ENCODE results near the gene CFAP141.

GRCh38 chr1:154186852-154187501, 19.2 kb downstream of the CFAP141 start:
- TF ChIP-seq CTCF (IDR thresholded peaks at IDR 0.05) (no peak), POLR2A (IDR thresholded peaks at IDR 0.05) (no peak)

All from right lobe of liver (tissue), 4 donors.